HepG2 (cell line): ENCODE data around the gene MNX1. TPM values are rescaled to one million over a fixed set of nuclear protein-coding genes. Genes with fewer than 3 reads are reported as not detected.

Experiments used
- ATF7 ChIP-seq, 2 experiments: fragments of 450-650 bp in 1 of 2; sonication (generic) in 1 of 2; formaldehyde crosslinking in 1 of 2; IDR thresholded peaks; 2 replicates each; pipeline versions ENCODE4 v1.4.0 to v1.6.1; 2016 to 2020; ENCODE audit warnings: antibody characterized with exemption in 1 of 2, mild to moderate bottlenecking in 1 of 2, missing genetic modification reagents in 1 of 2
- CCDC6 ChIP-seq: sonication (generic); formaldehyde crosslinking; IDR thresholded peaks from 2 replicates; pipeline ENCODE4 v1.8.1; 2022; ENCODE audit warnings: mild to moderate bottlenecking, missing genetic modification reagents, moderate library complexity
- DMAP1 ChIP-seq: IDR thresholded peaks from 2 replicates; pipeline ENCODE4 v1.6.1; 2016
- HNF4A ChIP-seq: sonication (generic); formaldehyde crosslinking; IDR thresholded peaks from 2 replicates; pipeline ENCODE4 v1.4.0; 2020; ENCODE audit warnings: missing genetic modification reagents
- HOXA9 ChIP-seq: sonication (generic); formaldehyde crosslinking; IDR thresholded peaks from 2 replicates; pipeline ENCODE4 v1.8.1; 2022; ENCODE audit warnings: missing genetic modification reagents, mild to moderate bottlenecking, moderate library complexity, borderline replicate concordance
- KAT8 ChIP-seq: IDR thresholded peaks from 2 replicates; pipeline ENCODE4 v1.6.1; 2016; ENCODE audit warnings: missing genetic modification reagents, missing compliant biosample characterization
- KDM5A ChIP-seq: fragments of 200-600 bp; sonication (generic); IDR thresholded peaks from 2 replicates; pipeline ENCODE4 v1.7.0; 2018; ENCODE audit warnings: antibody characterized with exemption, mild to moderate bottlenecking, low read length, borderline replicate concordance
- MAFF ChIP-seq: IDR thresholded peaks from 2 replicates; pipeline ENCODE4 v1.6.1; 2011; ENCODE audit warnings: low read depth, low read length, improper control_type of control experiment
- MXD3 ChIP-seq: IDR thresholded peaks from 2 replicates; pipeline ENCODE4 v1.6.1; 2016; ENCODE audit warnings: mild to moderate bottlenecking, missing biosample characterization, missing genetic modification reagents
- NR3C1 ChIP-seq: sonication (generic); formaldehyde crosslinking; IDR thresholded peaks from 2 replicates; pipeline ENCODE4 v1.4.0; 2020; ENCODE audit warnings: missing genetic modification reagents
- SMAD3 ChIP-seq: sonication (generic); formaldehyde crosslinking; IDR thresholded peaks from 2 replicates; pipeline ENCODE4 v1.4.0; 2020; ENCODE audit warnings: missing genetic modification reagents
- SOX13 ChIP-seq, 3 experiments: fragments of 450-650 bp in 1 of 3; sonication (generic) in 1 of 3; formaldehyde crosslinking in 1 of 3; IDR thresholded peaks in 2 of 3; conservative IDR thresholded peaks in 1 of 3; 2 replicates each; pipeline versions ENCODE4 v1.5.0 to v1.6.1; 2016 to 2020; ENCODE audit warnings: antibody characterized with exemption in 1 of 3, mild to moderate bottlenecking in 1 of 3, missing compliant biosample characterization in 1 of 3, missing genetic modification reagents in 1 of 3, moderate library complexity in 1 of 3
- SRF ChIP-seq: IDR thresholded peaks from 2 replicates; pipeline ENCODE4 v1.6.1; 2011; ENCODE audit warnings: mild to moderate bottlenecking, low read depth, low read length, moderate library complexity
- TAF1 ChIP-seq: sonication (generic); formaldehyde crosslinking; IDR thresholded peaks from 2 replicates; pipeline ENCODE4 v1.4.0; 2020; ENCODE audit warnings: missing genetic modification reagents
- TP53 ChIP-seq: sonication (generic); formaldehyde crosslinking; conservative IDR thresholded peaks from 2 replicates; pipeline ENCODE4 v1.4.0; 2020; ENCODE audit warnings: missing genetic modification reagents
- ZNF232 ChIP-seq: sonication (generic); formaldehyde crosslinking; IDR thresholded peaks from 2 replicates; pipeline ENCODE4 v1.4.0; 2020; ENCODE audit warnings: missing genetic modification reagents, borderline replicate concordance
- ZNF24 ChIP-seq: fragments of 450-650 bp; IDR thresholded peaks from 2 replicates; pipeline ENCODE4 v1.6.1; 2017; ENCODE audit warnings: antibody characterized with exemption, mild to moderate bottlenecking
- ZNF431 ChIP-seq: sonication (generic); formaldehyde crosslinking; IDR thresholded peaks from 2 replicates; pipeline ENCODE4 v1.9.0; 2022; ENCODE audit warnings: missing genetic modification reagents, low read depth, mild to moderate bottlenecking, borderline replicate concordance
- ZNF550 ChIP-seq: sonication (generic); formaldehyde crosslinking; IDR thresholded peaks from 2 replicates; pipeline ENCODE4 v1.4.0; 2020; ENCODE audit warnings: mild to moderate bottlenecking, missing genetic modification reagents, borderline replicate concordance
- ZNF772 ChIP-seq: sonication (generic); formaldehyde crosslinking; IDR thresholded peaks from 2 replicates; pipeline ENCODE4 v1.5.0; 2020; ENCODE audit warnings: mild to moderate bottlenecking, missing genetic modification reagents
- ZSCAN31 ChIP-seq: sonication (generic); formaldehyde crosslinking; IDR thresholded peaks from 2 replicates; pipeline ENCODE4 v1.5.0; 2020; ENCODE audit warnings: low read depth, mild to moderate bottlenecking, missing genetic modification reagents
- ZSCAN9 ChIP-seq: IDR thresholded peaks from 2 replicates; pipeline ENCODE4 v1.6.1; 2016; ENCODE audit warnings: borderline replicate concordance
- polyA plus RNA-seq, 8 experiments: library from polyadenylated mRNA; depleted of rRNA in 3 of 8; stranded (reverse) in 7 of 8; unstranded in 1 of 8; fragments of >200 nt; fragmentation: Illumina TruSeq in 4 of 8; extraction: Trizol in 4 of 8; gene quantifications; 2 replicates each; pipeline versions ENCODE4 v1.2.1 to v1.2.3, GENCODE V29; 2011 to 2016; ENCODE audit warnings: low read depth in 4 of 8, missing spikeins in 1 of 8, mixed read lengths in 1 of 8; ENCODE audit not compliant: insufficient read depth in 1 of 8
- total RNA-seq, 5 experiments: library from RNA; depleted of rRNA; stranded (reverse); fragments of >200 nt; fragmentation: Illumina TruSeq; extraction: Trizol; gene quantifications; 2 replicates each; pipeline ENCODE4 v1.2.3, GENCODE V29; 2016; ENCODE audit warnings: low read depth in 1 of 5
- TF ChIP-seq, protein P1 (sequence below): sonication (generic); formaldehyde crosslinking; IDR thresholded peaks from 2 replicates; pipeline ENCODE4 v1.4.0; 2020; ENCODE audit warnings: missing genetic modification reagents
- TF ChIP-seq, protein P2 (sequence below): sonication (generic); formaldehyde crosslinking; IDR thresholded peaks from 2 replicates; pipeline ENCODE4 v1.4.0; 2020; ENCODE audit warnings: missing genetic modification reagents
- TF ChIP-seq, protein P3 (sequence below): sonication (generic); formaldehyde crosslinking; IDR thresholded peaks from 2 replicates; pipeline ENCODE4 v1.8.0; 2022; ENCODE audit warnings: mild to moderate bottlenecking, missing genetic modification reagents, moderate library complexity

Gene MNX1
- total and polyA plus RNA-seq, 2 of the 13 experiments (the other 11 are each of a cell fraction or from before 2014, with no cell fraction given), result 0.94 to 6.1 TPM

- TF ChIP-seq HOXA9 (CRISPR knock-in tag) (no peak), TAF1 (CRISPR knock-in tag) (no peak), KAT8 (CRISPR knock-in tag) (0 out of 2 replicates have a peak, but pooled peaks have one; percentile 24), SRF (no peak), MXD3 (CRISPR knock-in tag) (no peak), ZNF772 (no peak), ZNF550 (CRISPR knock-in tag) (no peak), MAFF (no peak), SOX13 (IDR thresholded peaks at IDR 0.05) (peak; percentile 42; the same call in 1 of the 2 replicates), SOX13 (CRISPR knock-in tag; conservative IDR thresholded peaks at IDR 0.05 in 1 of 2, IDR thresholded peaks at IDR 0.05 in 1 of 2) (peak in 1 of 2 experiments; percentile 69; a peak in 2 of 4 replicates), NR3C1 (no peak), ATF7 (IDR thresholded peaks at IDR 0.05) (no peak), ATF7 (CRISPR knock-in tag; IDR thresholded peaks at IDR 0.05) (no peak), DMAP1 (no peak), KDM5A (no peak), ZNF431 (peak; percentile 19; the same call in 1 of the 2 replicates), SMAD3 (CRISPR knock-in tag) (no peak), ZSCAN31 (CRISPR knock-in tag) (no peak), ZNF24 (no peak), ZSCAN9 (CRISPR knock-in tag) (no peak), CCDC6 (CRISPR knock-in tag) (peak; percentile 39; the same call in 1 of the 2 replicates), HNF4A (peak; percentile 28; the same call in 1 of the 2 replicates), TP53 (no peak), ZNF232 (CRISPR knock-in tag) (no peak)
- TF ChIP-seq, protein P1, sequence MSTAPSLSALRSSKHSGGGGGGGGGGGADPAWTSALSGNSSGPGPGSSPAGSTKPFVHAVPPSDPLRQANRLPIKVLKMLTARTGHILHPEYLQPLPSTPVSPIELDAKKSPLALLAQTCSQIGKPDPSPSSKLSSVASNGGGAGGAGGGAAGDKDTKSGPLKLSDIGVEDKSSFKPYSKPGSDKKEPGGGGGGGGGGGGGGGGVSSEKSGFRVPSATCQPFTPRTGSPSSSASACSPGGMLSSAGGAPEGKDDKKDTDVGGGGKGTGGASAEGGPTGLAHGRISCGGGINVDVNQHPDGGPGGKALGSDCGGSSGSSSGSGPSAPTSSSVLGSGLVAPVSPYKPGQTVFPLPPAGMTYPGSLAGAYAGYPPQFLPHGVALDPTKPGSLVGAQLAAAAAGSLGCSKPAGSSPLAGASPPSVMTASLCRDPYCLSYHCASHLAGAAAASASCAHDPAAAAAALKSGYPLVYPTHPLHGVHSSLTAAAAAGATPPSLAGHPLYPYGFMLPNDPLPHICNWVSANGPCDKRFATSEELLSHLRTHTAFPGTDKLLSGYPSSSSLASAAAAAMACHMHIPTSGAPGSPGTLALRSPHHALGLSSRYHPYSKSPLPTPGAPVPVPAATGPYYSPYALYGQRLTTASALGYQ (CRISPR knock-in tag), result peak; percentile 79; the same call in 1 of the 2 replicates
- TF ChIP-seq, protein P2, sequence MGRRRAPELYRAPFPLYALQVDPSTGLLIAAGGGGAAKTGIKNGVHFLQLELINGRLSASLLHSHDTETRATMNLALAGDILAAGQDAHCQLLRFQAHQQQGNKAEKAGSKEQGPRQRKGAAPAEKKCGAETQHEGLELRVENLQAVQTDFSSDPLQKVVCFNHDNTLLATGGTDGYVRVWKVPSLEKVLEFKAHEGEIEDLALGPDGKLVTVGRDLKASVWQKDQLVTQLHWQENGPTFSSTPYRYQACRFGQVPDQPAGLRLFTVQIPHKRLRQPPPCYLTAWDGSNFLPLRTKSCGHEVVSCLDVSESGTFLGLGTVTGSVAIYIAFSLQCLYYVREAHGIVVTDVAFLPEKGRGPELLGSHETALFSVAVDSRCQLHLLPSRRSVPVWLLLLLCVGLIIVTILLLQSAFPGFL (CRISPR knock-in tag), result no peak
- TF ChIP-seq, protein P3, sequence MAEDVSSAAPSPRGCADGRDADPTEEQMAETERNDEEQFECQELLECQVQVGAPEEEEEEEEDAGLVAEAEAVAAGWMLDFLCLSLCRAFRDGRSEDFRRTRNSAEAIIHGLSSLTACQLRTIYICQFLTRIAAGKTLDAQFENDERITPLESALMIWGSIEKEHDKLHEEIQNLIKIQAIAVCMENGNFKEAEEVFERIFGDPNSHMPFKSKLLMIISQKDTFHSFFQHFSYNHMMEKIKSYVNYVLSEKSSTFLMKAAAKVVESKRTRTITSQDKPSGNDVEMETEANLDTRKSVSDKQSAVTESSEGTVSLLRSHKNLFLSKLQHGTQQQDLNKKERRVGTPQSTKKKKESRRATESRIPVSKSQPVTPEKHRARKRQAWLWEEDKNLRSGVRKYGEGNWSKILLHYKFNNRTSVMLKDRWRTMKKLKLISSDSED (CRISPR knock-in tag), result no peak
Measured at GRCh38 chr7:157011333-157012112, 1.1 kb upstream of the MNX1 start (continued).
